Suprapubic skin (tissue), 4 donors: Measurements from ENCODE around the gene AFM. TPM values are rescaled to one million over a fixed set of nuclear protein-coding genes. Genes with fewer than 3 reads are reported as not detected.
A peak's percentile ranks its signal among the peaks of the same experiment; 100 is the strongest.

ENCODE experiments used
- DNase-seq, 2 donors: peaks; one replicate each; pipeline ENCODE4 v3.0.0-alpha.2; 2019; ENCODE audit warnings: low spot score in 2 of 2
- H3K27ac ChIP-seq: fragments of 200-600 bp; sonication (generic); one replicate; pipeline ENCODE4 v1.5.1; 2019
- H3K27me3 ChIP-seq: fragments of 200-600 bp; sonication (generic); one replicate; pipeline ENCODE4 v1.5.1; 2019
- H3K36me3 ChIP-seq: fragments of 200-600 bp; sonication (generic); one replicate; pipeline ENCODE4 v1.5.1; 2019
- H3K4me1 ChIP-seq: fragments of 200-600 bp; sonication (generic); one replicate; pipeline ENCODE4 v1.5.1; 2019
- H3K4me3 ChIP-seq: fragments of 200-600 bp; sonication (generic); one replicate; pipeline ENCODE4 v1.5.1; 2019; ENCODE audit warnings: mild to moderate bottlenecking
- H3K9me3 ChIP-seq: fragments of 200-600 bp; sonication (generic); one replicate; pipeline ENCODE4 v1.5.1; 2019
- EP300 ChIP-seq: sonication (generic); formaldehyde crosslinking; IDR thresholded peaks from one replicate; pipeline ENCODE4 v1.6.1; 2017; ENCODE audit warnings: antibody characterized with exemption
- POLR2A ChIP-seq, 2 donors: fragments of 450-650 bp; IDR thresholded peaks; one replicate each; pipeline ENCODE4 v1.6.1; 2017; ENCODE audit warnings: antibody characterized with exemption in 2 of 2, mild to moderate bottlenecking in 2 of 2, moderate library complexity in 2 of 2
- POLR2AphosphoS5 ChIP-seq, 3 donors: sonication (generic); formaldehyde crosslinking; IDR thresholded peaks; one replicate each; pipeline ENCODE4 v1.6.1; 2017; ENCODE audit warnings: antibody characterized with exemption in 3 of 3
- WGBS: methylation state at CpG from one replicate; pipeline ENCODE4 v1.1.5; 2018; 5-methylcytosine and 5-hydroxymethylcytosine counted together
- total RNA-seq, 4 donors: library from RNA; depleted of rRNA; stranded (reverse); fragments of >200 nt; gene quantifications; one replicate each; pipeline ENCODE4 v1.1.0, GENCODE V29; 2016
- TF ChIP-seq, protein P1 (sequence below), 2 donors: fragments of 200-600 bp in 1 of 2; fragments of 450-650 bp in 1 of 2; sonication (generic) in 1 of 2; IDR thresholded peaks; one replicate each; pipeline ENCODE4 v1.5.1; 2016 to 2019; ENCODE audit warnings: antibody characterized with exemption in 2 of 2, mild to moderate bottlenecking in 1 of 2, moderate library complexity in 1 of 2

Gene AFM
- total RNA-seq, 4 donors from 2014 or later, result not detected

DNA sequence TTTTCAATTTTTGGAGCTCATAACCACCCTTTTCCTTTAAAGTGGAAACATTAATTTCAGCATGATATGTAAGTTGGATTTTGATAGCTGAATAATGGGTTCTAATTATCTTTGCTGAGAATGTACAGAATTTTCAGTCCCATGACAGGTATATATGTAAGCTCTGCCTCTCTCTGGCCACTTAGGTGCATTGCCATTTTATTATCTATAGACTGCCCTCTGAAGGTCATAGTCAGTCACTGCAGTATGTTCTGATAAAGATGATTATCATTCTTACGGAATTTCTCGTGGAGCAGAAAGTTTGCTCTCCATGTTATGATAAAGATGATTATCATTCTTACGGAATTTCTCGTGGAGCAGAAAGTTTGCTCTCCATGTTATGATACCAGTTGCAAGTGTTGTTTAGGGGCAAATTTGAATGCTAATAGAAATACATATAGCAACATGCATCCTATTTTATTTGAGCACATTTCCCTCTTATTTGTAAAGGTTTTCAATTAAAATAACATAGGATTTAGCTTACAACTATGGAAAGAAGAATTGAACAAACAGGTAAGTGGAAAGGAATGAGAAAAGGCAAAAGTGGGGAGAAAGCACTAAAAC is 35.1 kb upstream of the AFM start:
- no peaks in the 10 kb centered on the region for H3K9me3 ChIP-seq
- no peak overlapping the region for H3K27ac ChIP-seq
- H3K4me3 ChIP-seq, result no peak overlapping the region
- TF ChIP-seq POLR2AphosphoS5 (IDR thresholded peaks at IDR 0.05) (no peak), POLR2A (IDR thresholded peaks at IDR 0.05) (no peak), EP300 (no peak)
- TF ChIP-seq, protein P1, sequence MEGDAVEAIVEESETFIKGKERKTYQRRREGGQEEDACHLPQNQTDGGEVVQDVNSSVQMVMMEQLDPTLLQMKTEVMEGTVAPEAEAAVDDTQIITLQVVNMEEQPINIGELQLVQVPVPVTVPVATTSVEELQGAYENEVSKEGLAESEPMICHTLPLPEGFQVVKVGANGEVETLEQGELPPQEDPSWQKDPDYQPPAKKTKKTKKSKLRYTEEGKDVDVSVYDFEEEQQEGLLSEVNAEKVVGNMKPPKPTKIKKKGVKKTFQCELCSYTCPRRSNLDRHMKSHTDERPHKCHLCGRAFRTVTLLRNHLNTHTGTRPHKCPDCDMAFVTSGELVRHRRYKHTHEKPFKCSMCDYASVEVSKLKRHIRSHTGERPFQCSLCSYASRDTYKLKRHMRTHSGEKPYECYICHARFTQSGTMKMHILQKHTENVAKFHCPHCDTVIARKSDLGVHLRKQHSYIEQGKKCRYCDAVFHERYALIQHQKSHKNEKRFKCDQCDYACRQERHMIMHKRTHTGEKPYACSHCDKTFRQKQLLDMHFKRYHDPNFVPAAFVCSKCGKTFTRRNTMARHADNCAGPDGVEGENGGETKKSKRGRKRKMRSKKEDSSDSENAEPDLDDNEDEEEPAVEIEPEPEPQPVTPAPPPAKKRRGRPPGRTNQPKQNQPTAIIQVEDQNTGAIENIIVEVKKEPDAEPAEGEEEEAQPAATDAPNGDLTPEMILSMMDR (IDR thresholded peaks at IDR 0.05), result peak in 1 of 2 donors; percentile 58
- no peaks in the 10 kb centered on the region for H3K27me3 ChIP-seq
- no peaks in the 10 kb centered on the region for H3K36me3 ChIP-seq
- WGBS, result 21% methylated on average over 4 of the region's 4 CpGs
- H3K4me1 ChIP-seq, result peaks cover 5% of the 10 kb centered on the region
- no peak for DNase-seq

DNA sequence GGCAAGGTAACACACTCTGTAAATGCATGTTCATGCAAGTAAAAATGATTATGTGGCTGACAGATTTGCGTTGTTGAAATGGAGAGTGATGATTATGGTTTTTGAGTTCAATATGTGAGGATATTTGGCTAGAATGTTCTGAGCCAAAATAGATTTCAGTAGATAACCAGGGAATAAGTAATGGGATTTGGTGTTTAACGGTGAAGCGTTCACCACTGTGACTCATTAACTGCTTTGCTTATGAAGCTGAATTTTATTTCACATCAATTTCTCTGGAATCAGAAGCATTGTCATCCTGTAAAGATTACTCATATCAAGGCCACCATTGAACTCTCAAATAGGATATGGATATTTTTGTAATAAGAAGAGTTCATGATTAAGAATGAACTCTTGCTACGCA is 33.9 kb upstream of the AFM start:
- DNase-seq, result no peak
- 54% methylated on average over 4 of the region's 4 CpGs for WGBS
- Histone ChIP-seq H3K36me3 (no peaks in the 10 kb centered on the region), H3K4me1 (peaks cover 5% of the 10 kb centered on the region), H3K27me3 (no peaks in the 10 kb centered on the region), H3K4me3 (no peak overlapping the region), H3K9me3 (no peaks in the 10 kb centered on the region), H3K27ac (no peak overlapping the region)
- TF ChIP-seq, protein P1 (IDR thresholded peaks at IDR 0.05), result no peak
- TF ChIP-seq EP300, result no peak

DNA sequence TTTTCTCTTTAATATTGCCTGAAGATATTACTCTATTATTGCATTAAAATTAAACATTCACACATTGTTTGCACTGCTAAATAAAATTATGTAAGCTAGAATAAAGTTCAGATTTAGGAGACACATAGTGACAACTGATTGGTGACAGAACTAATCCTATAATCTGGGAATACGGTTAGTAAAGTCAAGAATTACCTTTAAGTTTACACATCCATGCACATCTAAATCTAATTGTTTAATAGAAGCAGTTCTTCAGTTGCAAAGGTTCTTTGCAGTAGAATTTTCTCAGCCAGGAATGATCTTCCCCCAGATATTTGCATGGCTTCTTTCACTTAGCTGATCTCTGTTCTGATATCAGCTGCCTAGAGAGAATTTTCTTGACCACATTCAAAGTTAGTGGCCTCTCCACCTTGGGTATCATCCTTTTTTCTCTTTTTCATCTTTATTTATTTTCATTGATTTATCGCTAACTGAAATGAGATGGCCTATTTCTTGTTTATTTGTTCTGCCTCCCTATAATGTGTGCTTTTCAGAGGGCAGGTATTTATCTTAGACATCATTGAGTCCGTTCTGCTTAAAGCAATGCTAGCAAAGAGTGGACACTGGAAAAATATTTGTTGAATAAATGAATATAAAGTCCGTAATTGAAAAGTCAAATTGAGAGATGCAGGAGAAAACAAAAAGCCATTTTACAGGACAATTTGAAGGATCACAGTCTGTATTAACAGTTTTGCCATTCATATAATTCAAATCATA is 32.9 kb upstream of the AFM start:
- no peak for DNase-seq
- 90% methylated on average over 4 of the region's 4 CpGs for WGBS
- Histone ChIP-seq H3K9me3 (no peaks in the 10 kb centered on the region), H3K4me1 (peaks cover 5% of the 10 kb centered on the region), H3K27me3 (no peaks in the 10 kb centered on the region), H3K36me3 (no peaks in the 10 kb centered on the region), H3K27ac (no peak overlapping the region), H3K4me3 (no peak overlapping the region)
- TF ChIP-seq POLR2AphosphoS5 (IDR thresholded peaks at IDR 0.05) (no peak), POLR2A (IDR thresholded peaks at IDR 0.05) (no peak), EP300 (no peak)
- TF ChIP-seq, protein P1 (IDR thresholded peaks at IDR 0.05), result no peak

DNA sequence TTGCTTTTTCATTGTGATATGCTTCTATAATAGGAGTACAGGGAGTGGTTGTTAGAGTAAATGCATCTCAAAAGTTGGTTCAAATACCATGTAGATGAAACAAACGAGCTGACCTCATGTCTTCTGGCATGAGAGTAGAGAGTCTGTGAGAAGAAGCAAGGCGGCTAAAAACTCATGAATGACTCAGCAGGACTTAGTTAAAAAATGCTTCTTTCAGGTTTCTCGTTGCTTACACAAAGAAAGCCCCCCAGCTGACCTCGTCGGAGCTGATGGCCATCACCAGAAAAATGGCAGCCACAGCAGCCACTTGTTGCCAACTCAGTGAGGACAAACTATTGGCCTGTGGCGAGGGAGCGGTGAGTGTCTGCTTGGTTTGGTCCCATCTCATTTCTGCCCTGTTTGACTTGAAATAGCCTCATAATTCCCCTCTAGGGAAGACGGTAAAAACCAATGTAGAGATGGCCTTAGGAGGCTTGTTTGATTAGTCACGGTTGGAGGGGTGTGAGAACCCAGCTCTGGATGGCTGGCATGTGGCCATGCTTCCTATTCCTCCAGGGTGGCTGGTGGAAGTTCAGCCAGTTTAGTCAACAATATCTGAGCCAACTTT is 31.0 kb upstream of the AFM start:
- Histone ChIP-seq H3K9me3 (no peaks in the 10 kb centered on the region), H3K27me3 (no peaks in the 10 kb centered on the region), H3K36me3 (no peaks in the 10 kb centered on the region), H3K4me3 (no peak overlapping the region), H3K4me1 (peaks cover 5% of the 10 kb centered on the region), H3K27ac (no peak overlapping the region)
- no peak for DNase-seq
- WGBS, result 50% methylated on average over 9 of the region's 9 CpGs
- TF ChIP-seq EP300, result no peak
- TF ChIP-seq, protein P1 (IDR thresholded peaks at IDR 0.05), result no peak
- TF ChIP-seq POLR2AphosphoS5 (IDR thresholded peaks at IDR 0.05), result no peak
- TF ChIP-seq POLR2A (IDR thresholded peaks at IDR 0.05), result no peak

DNA sequence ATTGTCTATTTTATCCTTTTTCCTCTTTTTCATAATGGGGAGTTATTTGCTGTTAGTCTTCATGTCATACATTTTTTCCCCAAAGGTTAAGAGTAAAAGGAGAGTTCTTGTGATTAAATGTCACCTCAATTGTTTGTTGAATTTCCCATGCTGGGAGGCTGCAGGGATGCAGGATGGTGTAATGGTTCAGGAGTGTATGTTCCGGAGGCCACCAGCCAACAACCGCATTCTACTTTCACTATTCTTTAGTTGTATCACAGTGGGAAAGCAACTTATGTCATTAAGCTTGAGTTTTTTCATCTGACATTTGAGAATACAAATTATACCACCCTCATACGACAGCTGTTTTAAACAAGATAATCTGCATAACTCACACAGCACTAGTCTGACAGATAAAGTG is 30.1 kb upstream of the AFM start:
- DNase-seq, result no peak
- peaks cover 5% of the 10 kb centered on the region for H3K4me1 ChIP-seq
- H3K36me3 ChIP-seq, result no peaks in the 10 kb centered on the region
- H3K9me3 ChIP-seq, result no peaks in the 10 kb centered on the region
- H3K27ac ChIP-seq, result no peak overlapping the region
- H3K27me3 ChIP-seq, result no peaks in the 10 kb centered on the region
- 58% methylated on average over 3 of the region's 3 CpGs for WGBS
- TF ChIP-seq, protein P1 (IDR thresholded peaks at IDR 0.05), result no peak
- TF ChIP-seq POLR2A (IDR thresholded peaks at IDR 0.05), result no peak
- TF ChIP-seq EP300, result no peak
- no peak for TF ChIP-seq POLR2AphosphoS5 (IDR thresholded peaks at IDR 0.05)
- H3K4me3 ChIP-seq, result no peak overlapping the region
